Activated gamma-delta T cell (primary cell): Measurements from ENCODE around the gene ENDOD1.
A peak's percentile ranks its signal among the peaks of the same experiment; 100 is the strongest.

Source experiments
- DNase-seq: peaks from one replicate; lab custom pipeline; 2025; lab: John Stamatoyannopoulos, UW

Gene ENDOD1

GRCh38 chr11:95144313-95145235 is 54.9 kb downstream of the ENDOD1 start:
- DNase-seq = no peak

GRCh38 chr11:95145430-95146060 is 55.9 kb downstream of the ENDOD1 start:
- DNase-seq = no peak

GRCh38 chr11:95147364-95147905 is 57.8 kb downstream of the ENDOD1 start:
- DNase-seq = no peak

GRCh38 chr11:95148406-95148805 is 58.8 kb downstream of the ENDOD1 start:
- DNase-seq = no peak

- DNase-seq = no peak
Observed at GRCh38 chr11:95148938-95149337, 59.3 kb downstream of the ENDOD1 start.

GRCh38 chr11:95149651-95150364 is 60.2 kb downstream of the ENDOD1 start:
- no peak for DNase-seq

GRCh38 chr11:95150956-95151684 is 61.5 kb downstream of the ENDOD1 start:
- peak; percentile 65 for DNase-seq

- DNase-seq = no peak
Observed at GRCh38 chr11:95152876-95153856, 63.5 kb downstream of the ENDOD1 start.

- no peak for DNase-seq
Observed at GRCh38 chr11:95153857-95154246, 64.2 kb downstream of the ENDOD1 start.

GRCh38 chr11:95154514-95154913 is 64.9 kb downstream of the ENDOD1 start:
- no peak for DNase-seq

GRCh38 chr11:95155385-95155784 is 65.7 kb downstream of the ENDOD1 start:
- no peak for DNase-seq

GRCh38 chr11:95156133-95156721 is 66.6 kb downstream of the ENDOD1 start:
- DNase-seq = no peak

- no peak for DNase-seq
Observed at GRCh38 chr11:95156916-95157541, 67.4 kb downstream of the ENDOD1 start.

GRCh38 chr11:95157824-95158223 is 68.2 kb downstream of the ENDOD1 start:
- DNase-seq = no peak

GRCh38 chr11:95161248-95161647 is 71.6 kb downstream of the ENDOD1 start:
- no peak for DNase-seq

- no peak for DNase-seq
Observed at GRCh38 chr11:95163106-95163505, 73.5 kb downstream of the ENDOD1 start.

GRCh38 chr11:95165638-95166037 is 76.0 kb downstream of the ENDOD1 start:
- DNase-seq = no peak

GRCh38 chr11:95166781-95167180 is 77.1 kb downstream of the ENDOD1 start:
- DNase-seq = no peak

GRCh38 chr11:95170294-95170693 is 80.6 kb downstream of the ENDOD1 start:
- no peak for DNase-seq
